GM12874 (cell line): ENCODE results near the gene HSD17B2.

Source experiments
- TF ChIP-seq, protein P1 (sequence below): IDR thresholded peaks from 2 replicates; pipeline ENCODE4 v1.5.1; 2011; ENCODE audit warnings: low read depth, mild to moderate bottlenecking, control low read depth, low read length, moderate library complexity; ENCODE audit not compliant: insufficient read depth

The HSD17B2 gene

DNA sequence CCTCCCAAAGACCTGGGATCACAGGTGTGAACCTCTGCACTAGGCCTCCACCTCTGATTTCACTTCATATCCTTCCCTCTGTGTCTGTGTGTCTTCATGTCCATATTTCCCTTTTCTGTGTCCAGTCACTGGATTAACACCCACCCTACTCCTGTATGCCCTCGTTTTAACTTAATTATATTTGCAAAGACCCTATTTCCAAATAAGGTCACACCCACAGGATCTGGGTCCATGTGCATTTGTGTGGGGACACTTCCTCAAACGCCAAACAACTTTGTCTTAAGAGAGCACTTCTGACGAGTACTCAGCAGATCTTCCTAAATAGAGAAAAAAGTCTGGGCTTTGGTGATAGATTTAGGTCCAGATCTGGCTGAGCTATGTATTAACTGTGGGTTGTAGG, 78.7 kb downstream of the HSD17B2 start:
- TF ChIP-seq, protein P1, sequence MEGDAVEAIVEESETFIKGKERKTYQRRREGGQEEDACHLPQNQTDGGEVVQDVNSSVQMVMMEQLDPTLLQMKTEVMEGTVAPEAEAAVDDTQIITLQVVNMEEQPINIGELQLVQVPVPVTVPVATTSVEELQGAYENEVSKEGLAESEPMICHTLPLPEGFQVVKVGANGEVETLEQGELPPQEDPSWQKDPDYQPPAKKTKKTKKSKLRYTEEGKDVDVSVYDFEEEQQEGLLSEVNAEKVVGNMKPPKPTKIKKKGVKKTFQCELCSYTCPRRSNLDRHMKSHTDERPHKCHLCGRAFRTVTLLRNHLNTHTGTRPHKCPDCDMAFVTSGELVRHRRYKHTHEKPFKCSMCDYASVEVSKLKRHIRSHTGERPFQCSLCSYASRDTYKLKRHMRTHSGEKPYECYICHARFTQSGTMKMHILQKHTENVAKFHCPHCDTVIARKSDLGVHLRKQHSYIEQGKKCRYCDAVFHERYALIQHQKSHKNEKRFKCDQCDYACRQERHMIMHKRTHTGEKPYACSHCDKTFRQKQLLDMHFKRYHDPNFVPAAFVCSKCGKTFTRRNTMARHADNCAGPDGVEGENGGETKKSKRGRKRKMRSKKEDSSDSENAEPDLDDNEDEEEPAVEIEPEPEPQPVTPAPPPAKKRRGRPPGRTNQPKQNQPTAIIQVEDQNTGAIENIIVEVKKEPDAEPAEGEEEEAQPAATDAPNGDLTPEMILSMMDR, result no peak

DNA sequence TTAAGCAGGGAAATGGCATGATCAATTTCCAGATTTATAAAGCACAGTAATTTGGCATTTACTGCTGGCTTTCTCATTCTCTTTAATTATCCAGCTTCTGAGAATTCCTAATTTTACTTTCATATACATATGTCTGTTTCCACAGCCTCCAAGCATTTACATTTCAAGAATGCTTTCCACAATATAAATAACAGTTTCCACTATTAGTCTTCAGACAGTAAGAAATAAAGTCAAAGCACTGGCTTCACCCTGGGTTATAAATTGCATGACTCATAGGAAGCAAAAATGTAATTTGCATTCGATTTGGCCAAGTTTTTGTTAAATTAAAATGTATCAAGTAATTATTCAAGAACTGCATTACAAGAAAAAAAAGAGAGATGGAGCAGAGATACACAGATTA, 81.5 kb downstream of the HSD17B2 start:
- TF ChIP-seq, protein P1, result no peak

DNA sequence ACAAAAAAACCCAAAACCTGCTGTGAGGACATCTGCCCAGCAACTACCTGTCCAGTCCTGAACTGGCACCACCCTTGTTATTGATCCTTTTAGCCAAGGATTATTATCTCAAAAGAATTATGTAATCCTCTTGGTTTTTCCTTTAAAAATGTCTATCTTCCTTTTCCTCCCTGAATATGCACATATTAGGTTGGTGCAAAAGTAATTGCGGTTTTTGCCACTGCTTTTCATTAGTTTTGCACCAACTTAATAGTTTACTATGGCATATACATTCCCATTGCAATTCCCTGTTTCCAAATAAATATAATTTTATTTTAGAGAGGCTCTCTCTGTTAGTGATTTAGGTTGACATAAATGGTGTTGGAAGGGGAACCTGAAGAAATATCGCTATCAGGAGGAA, 83.7 kb downstream of the HSD17B2 start:
- TF ChIP-seq, protein P1, result no peak

DNA sequence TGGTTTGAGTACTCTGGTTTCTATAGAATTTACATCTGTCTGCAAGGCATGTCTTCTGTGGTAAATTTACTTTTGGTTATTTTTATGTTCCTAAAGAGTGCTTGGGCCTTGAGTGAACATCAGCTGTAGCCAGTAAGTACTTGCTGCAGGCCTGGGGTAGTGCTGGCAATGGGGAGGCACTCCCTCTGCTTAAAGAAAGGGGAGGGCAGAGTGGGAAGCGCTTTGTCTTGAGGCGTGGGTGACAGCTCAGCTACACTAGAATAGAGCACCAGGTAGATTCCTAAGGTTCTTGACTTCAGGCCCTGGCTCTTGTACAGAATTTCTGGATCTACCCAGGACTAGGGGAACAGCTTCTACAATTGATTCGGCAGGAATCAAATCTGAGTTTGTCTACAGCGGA, 84.4 kb downstream of the HSD17B2 start:
- TF ChIP-seq, protein P1, result no peak

DNA sequence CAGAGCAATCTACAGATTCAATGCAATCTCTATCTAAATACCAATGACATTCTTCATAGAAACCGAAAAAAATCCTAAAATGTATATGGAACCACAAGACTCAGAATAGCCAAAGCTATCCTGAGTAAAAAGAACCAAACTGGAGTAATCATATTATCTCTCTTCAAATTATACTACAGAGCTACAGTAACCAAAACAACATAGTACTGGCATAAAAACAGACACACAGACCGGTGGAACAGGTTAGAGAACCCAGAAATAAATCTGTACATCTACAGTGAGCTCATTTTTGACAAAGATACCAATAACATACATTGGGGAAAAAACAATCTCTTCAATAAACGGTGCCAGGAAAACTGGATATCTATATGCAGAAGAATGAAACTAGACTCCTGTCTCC, 89.6 kb downstream of the HSD17B2 start:
- TF ChIP-seq, protein P1, result no peak

DNA sequence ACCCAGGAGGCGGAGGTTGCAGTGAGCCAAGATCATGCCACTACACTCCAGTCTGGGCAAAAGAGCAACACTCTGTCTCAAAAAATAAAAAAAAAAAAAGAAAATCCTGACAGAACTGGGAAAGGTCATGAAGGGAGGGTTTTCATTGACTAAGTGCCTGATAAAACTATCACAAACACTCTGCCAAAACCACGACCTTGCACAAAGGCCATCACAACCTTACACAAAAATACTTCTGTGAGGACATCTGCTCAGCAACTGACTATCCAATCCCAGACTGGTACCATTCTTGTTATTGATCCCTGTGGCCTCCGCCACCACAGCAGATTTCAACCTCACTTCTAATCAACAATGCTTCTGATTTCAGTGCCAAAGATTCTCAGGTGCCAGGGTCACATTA, 94.8 kb downstream of the HSD17B2 start:
- TF ChIP-seq, protein P1, result no peak

DNA sequence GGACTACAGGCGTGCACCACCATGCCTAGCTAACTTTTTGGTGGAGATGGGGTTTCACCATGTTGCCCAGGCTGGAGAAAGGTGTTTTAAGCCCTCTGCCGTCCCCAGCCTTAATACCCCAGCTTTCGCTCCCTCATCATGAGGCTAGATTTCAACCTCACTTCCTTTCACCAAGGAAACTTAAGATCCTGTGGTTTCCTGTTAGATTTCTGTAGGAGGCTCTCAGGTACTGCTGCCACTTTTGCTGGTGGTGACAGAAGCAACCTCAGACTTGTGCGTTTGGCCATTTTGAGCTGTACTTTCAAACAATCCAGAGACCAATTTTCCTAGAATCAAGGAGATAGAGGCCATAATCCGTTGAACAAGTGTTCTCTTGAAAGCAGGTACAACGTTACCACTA, 98.7 kb downstream of the HSD17B2 start:
- TF ChIP-seq, protein P1, result no peak

DNA sequence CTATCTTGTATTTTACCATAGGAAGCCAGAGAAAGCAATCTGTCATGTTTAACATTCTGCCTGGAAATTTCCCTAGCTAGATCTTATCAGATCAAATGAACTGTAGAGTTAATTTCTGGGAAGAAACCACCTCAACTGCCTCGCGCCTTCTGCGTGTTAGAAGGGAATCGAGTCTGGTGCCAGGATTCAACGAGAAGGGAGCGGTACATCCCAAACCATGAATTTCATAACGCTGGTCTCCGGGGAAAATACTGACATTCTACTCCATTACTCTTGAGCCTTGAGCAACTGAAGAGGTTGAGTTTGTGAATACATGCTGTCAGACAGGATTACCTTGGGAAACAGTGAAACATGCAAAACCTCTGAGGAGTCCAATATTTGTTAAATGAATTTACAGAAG, 99.8 kb downstream of the HSD17B2 start:
- TF ChIP-seq, protein P1, result no peak
